ENCODE measurements around the gene CDK2AP2.

CDK2AP2 gene

GRCh38 chr11:67507242-67507863 lies 609 bp downstream of the CDK2AP2 start:
- Histone ChIP-seq H3K27ac (peak overlapping the region in 10 of 11 experiments; percentile 39 to 92 (median 76); a peak in 20 of 22 replicates), H3K9ac (peak overlapping the region; percentile 58 to 91 (median 84)), H3K9me3 (replicated peaks in 1 of 11) (no peaks in the 10 kb centered on the region), H3K36me3 (peaks cover under 1 to 14% (median 5%) of the 10 kb centered on the region in 11 experiments; a peak in 15 of 22 replicates), H3K4me1 (peaks cover 44 to 56% (median 48%) of the 10 kb centered on the region in 10 experiments), H4K20me1 (peaks cover 18 to 47% (median 37%) of the 10 kb centered on the region in 11 experiments; a peak in 21 of 22 replicates), H3K4me3 (peak overlapping the region; percentile 58 to 86 (median 72)), H3K4me2 (peak overlapping the region; percentile 91 to 100 (median 99)), H3K27me3 (peaks cover 0 to 13% (median 9%) of the 10 kb centered on the region in 11 experiments; a peak in 9 of 22 replicates)
- no peak for TF ChIP-seq Cebpa-rat (IDR thresholded peaks at IDR 0.05)

GRCh38 chr11:67506426-67507051 lies 1.4 kb downstream of the CDK2AP2 start:
- H3K9ac ChIP-seq, result peak overlapping the region; percentile 58 to 91 (median 84)

GRCh38 chr11:67505605-67506396 lies 2.2 kb downstream of the CDK2AP2 start:
- H4K20me1 ChIP-seq, result peaks cover 26 to 63% (median 47%) of the 10 kb centered on the region in 11 experiments; a peak in 21 of 22 replicates
- H3K4me1 ChIP-seq, result peaks cover 59 to 67% (median 62%) of the 10 kb centered on the region in 10 experiments
- H3K27me3 ChIP-seq, result peaks cover 0 to 13% (median 9%) of the 10 kb centered on the region in 11 experiments; a peak in 9 of 22 replicates
- H3K4me2 ChIP-seq, result peak overlapping the region; percentile 91 to 100 (median 99)
- H3K27ac ChIP-seq, result peak overlapping the region; percentile 62 to 92 (median 71); a peak in 21 of 22 replicates
- peak overlapping the region; percentile 80 to 91 (median 84) for H3K9ac ChIP-seq
- no peak for TF ChIP-seq Cebpa-rat (IDR thresholded peaks at IDR 0.05)
- H3K4me3 ChIP-seq, result peak overlapping the region; percentile 81 to 96 (median 88)
- H3K9me3 ChIP-seq (replicated peaks in 1 of 11), result no peaks in the 10 kb centered on the region
- peaks cover 13 to 29% (median 21%) of the 10 kb centered on the region in 11 experiments for H3K36me3 ChIP-seq

More at GRCh38 chr11:67506426-67507051, 1.4 kb downstream of the CDK2AP2 start:
- TF ChIP-seq Cebpa-rat (IDR thresholded peaks at IDR 0.05), result no peak
- no peaks in the 10 kb centered on the region for H3K9me3 ChIP-seq (replicated peaks in 1 of 11)
- H4K20me1 ChIP-seq, result peaks cover 26 to 55% (median 45%) of the 10 kb centered on the region in 11 experiments; a peak in 21 of 22 replicates
- peak overlapping the region in 9 of 10 experiments; percentile 58 to 86 (median 74); a peak in 17 of 20 replicates for H3K4me3 ChIP-seq
- H3K36me3 ChIP-seq, result peaks cover 9 to 22% (median 13%) of the 10 kb centered on the region in 11 experiments
- H3K4me2 ChIP-seq, result peak overlapping the region; percentile 91 to 100 (median 99)
- peak overlapping the region in 9 of 11 experiments; percentile 4 to 92 (median 45); a peak in 10 of 22 replicates for H3K27ac ChIP-seq
- peaks cover 51 to 60% (median 55%) of the 10 kb centered on the region in 10 experiments for H3K4me1 ChIP-seq
- H3K27me3 ChIP-seq, result peaks cover 0 to 13% (median 9%) of the 10 kb centered on the region in 11 experiments; a peak in 9 of 22 replicates

GRCh38 chr11:67504950-67505581 lies 2.9 kb downstream of the CDK2AP2 start, which contains the start of gene PITPNM1:
Gene PITPNM1, minus strand, starts transcription at chr11:67505363. Its CDS starts 1,183 bp downstream, at chr11:67504180.
- peak within 1 kb of the TSS; percentile 81 to 96 (median 88) for H3K4me3 ChIP-seq
- peak within 1 kb of the TSS; percentile 91 to 100 (median 99) for H3K4me2 ChIP-seq
- H3K4me1 ChIP-seq, result peaks cover 66 to 74% (median 69%) of the 10 kb centered on the region in 10 experiments
- no peak for TF ChIP-seq Cebpa-rat (IDR thresholded peaks at IDR 0.05)
- peaks cover 0 to 2% (median 0%) of the 10 kb centered on the region in 11 experiments; a peak in 1 of 22 replicates for H3K9me3 ChIP-seq (replicated peaks in 1 of 11)
- H3K27ac ChIP-seq, result peak within 1 kb of the TSS; percentile 62 to 81 (median 71)
- peaks cover 18 to 36% (median 24%) of the 10 kb centered on the region in 11 experiments for H3K36me3 ChIP-seq
- peak within 1 kb of the TSS; percentile 80 to 91 (median 84) for H3K9ac ChIP-seq
- peaks cover 0 to 13% (median 9%) of the 10 kb centered on the region in 11 experiments; a peak in 9 of 22 replicates for H3K27me3 ChIP-seq
- H4K20me1 ChIP-seq, result peaks cover 26 to 67% (median 47%) of the 10 kb centered on the region in 11 experiments; a peak in 21 of 22 replicates

- peak overlapping the region; percentile 81 to 96 (median 88) for H3K4me3 ChIP-seq
- TF ChIP-seq Cebpa-rat (IDR thresholded peaks at IDR 0.05), result no peak
- peak overlapping the region; percentile 75 to 88 (median 84) for H3K9ac ChIP-seq
- H3K27ac ChIP-seq, result peak overlapping the region; percentile 55 to 81 (median 70)
- H4K20me1 ChIP-seq, result peaks cover 26 to 71% (median 47%) of the 10 kb centered on the region in 11 experiments; a peak in 21 of 22 replicates
- peaks cover 67 to 75% (median 70%) of the 10 kb centered on the region in 10 experiments for H3K4me1 ChIP-seq
- peaks cover 0 to 13% (median 9%) of the 10 kb centered on the region in 11 experiments; a peak in 9 of 22 replicates for H3K27me3 ChIP-seq
- peak overlapping the region; percentile 91 to 100 (median 99) for H3K4me2 ChIP-seq
- peaks cover 0 to 7% (median 0%) of the 10 kb centered on the region in 11 experiments; a peak in 1 of 22 replicates for H3K9me3 ChIP-seq (replicated peaks in 1 of 11)
- peaks cover 23 to 43% (median 29%) of the 10 kb centered on the region in 11 experiments for H3K36me3 ChIP-seq
Measured at GRCh38 chr11:67504005-67504949, 3.7 kb downstream of the CDK2AP2 start.

- H3K9ac ChIP-seq, result peak overlapping the region; percentile 75 to 88 (median 84)
- peaks cover 0 to 7% (median 0%) of the 10 kb centered on the region in 11 experiments; a peak in 1 of 22 replicates for H3K9me3 ChIP-seq (replicated peaks in 1 of 11)
- no peak for TF ChIP-seq Cebpa-rat (IDR thresholded peaks at IDR 0.05)
- H3K4me3 ChIP-seq, result peak overlapping the region; percentile 81 to 96 (median 88)
- H3K4me2 ChIP-seq, result peak overlapping the region; percentile 91 to 100 (median 99)
- peaks cover 0 to 13% (median 9%) of the 10 kb centered on the region in 11 experiments; a peak in 9 of 22 replicates for H3K27me3 ChIP-seq
- peaks cover 62 to 69% (median 64%) of the 10 kb centered on the region in 10 experiments for H3K4me1 ChIP-seq
- H3K36me3 ChIP-seq, result peaks cover 23 to 52% (median 37%) of the 10 kb centered on the region in 11 experiments
- H4K20me1 ChIP-seq, result peaks cover 26 to 79% (median 47%) of the 10 kb centered on the region in 11 experiments; a peak in 21 of 22 replicates
- H3K27ac ChIP-seq, result peak overlapping the region in 8 of 11 experiments; percentile 37 to 81 (median 71); a peak in 12 of 22 replicates
Measured at GRCh38 chr11:67503119-67504004, 4.6 kb downstream of the CDK2AP2 start.
